A549 (cell line): ENCODE results near the gene DAB2.

Source experiments
- CEBPB ChIP-seq, 2 experiments: fragments of >200 bp in 1 of 2; sonication (Bioruptor Twin) in 1 of 2; formaldehyde crosslinking in 1 of 2; IDR thresholded peaks; 2 replicates each; pipeline ENCODE4 v1.6.1; 2012 to 2016
- CTCF ChIP-seq: fragments of >200 bp; sonication (Bioruptor Twin); formaldehyde crosslinking; IDR thresholded peaks from 3 replicates; pipeline ENCODE4 v1.5.1; 2016
- EHF ChIP-seq: fragments of 250-450 bp; sonication (Bioruptor Pico); IDR thresholded peaks from 2 replicates; pipeline ENCODE4 v1.5.0; 2020; ENCODE audit warnings: mild to moderate bottlenecking
- EP300 ChIP-seq, 2 experiments: fragments of >200 bp; sonication (Bioruptor Twin); formaldehyde crosslinking; IDR thresholded peaks; 2 replicates in 1 of 2; 3 replicates in 1 of 2; pipeline ENCODE4 v1.6.1; 2016 to 2017
- ESRRA ChIP-seq: fragments of 150-350 bp; IDR thresholded peaks from 2 replicates; pipeline ENCODE4 v1.6.1; 2014; ENCODE audit warnings: mild to moderate bottlenecking, low read length, borderline replicate concordance
- NPAS2 ChIP-seq: fragments of 250-450 bp; sonication (Bioruptor Pico); IDR thresholded peaks from 2 replicates; pipeline ENCODE4 v1.8.0; 2022; ENCODE audit warnings: mild to moderate bottlenecking, moderate library complexity, borderline replicate concordance
- POLR2A ChIP-seq: IDR thresholded peaks from 2 replicates; pipeline ENCODE4 v1.6.1; 2012; ENCODE audit warnings: mild to moderate bottlenecking, low read length
- RAD21 ChIP-seq, 2 experiments: fragments of >200 bp in 1 of 2; sonication (Bioruptor Twin) in 1 of 2; formaldehyde crosslinking in 1 of 2; IDR thresholded peaks in 1 of 2; conservative IDR thresholded peaks in 1 of 2; 2 replicates in 1 of 2; 3 replicates in 1 of 2; pipeline ENCODE4 v1.6.1; 2012 to 2018; ENCODE audit warnings: inconsistent platforms in 1 of 2
- SMC3 ChIP-seq: fragments of >200 bp; sonication (Bioruptor Twin); formaldehyde crosslinking; IDR thresholded peaks from 3 replicates; pipeline ENCODE4 v1.6.1; 2018; ENCODE audit warnings: inconsistent platforms
- TP53 ChIP-seq: fragments of 250-450 bp; sonication (Bioruptor Pico); IDR thresholded peaks from 2 replicates; pipeline ENCODE4 v1.5.0; 2021; ENCODE audit warnings: mild to moderate bottlenecking, moderate library complexity

GRCh38 chr5:39459071-39459470 lies 34.3 kb upstream of the DAB2 start:
- TF ChIP-seq CTCF (no peak), CEBPB (IDR thresholded peaks at IDR 0.05) (peak; percentile 56 to 70; a peak in 3 of 4 replicates), SMC3 (no peak), RAD21 (conservative IDR thresholded peaks at IDR 0.05 in 1 of 2, IDR thresholded peaks at IDR 0.05 in 1 of 2) (0 out of 5 replicates have a peak, but pooled peaks of 1 of the 2 experiments have one; percentile 20), NPAS2 (CRISPR knock-in tag) (no peak), EHF (no peak; the same call in 1 of the 2 replicates), EP300 (IDR thresholded peaks at IDR 0.05) (peak; percentile 60 to 66; a peak in 3 of 5 replicates), TP53 (CRISPR knock-in tag) (no peak), POLR2A (no peak), ESRRA (no peak)
